Breast epithelium (tissue), 4 donors: Measurements from ENCODE around the gene ZNF132. TPM values are rescaled to one million over a fixed set of nuclear protein-coding genes. Genes with fewer than 3 reads are reported as not detected.

Experiments used
- DNase-seq, 2 donors: peaks; one replicate each; pipeline ENCODE4 v3.0.0-alpha.2; 2019; ENCODE audit warnings: low spot score in 2 of 2
- H3K27ac ChIP-seq, 2 donors: fragments of 200-600 bp; sonication (generic) in 1 of 2; one replicate each; pipeline ENCODE4 v1.5.1; 2016 to 2019; ENCODE audit warnings: mild to moderate bottlenecking in 1 of 2
- H3K27me3 ChIP-seq, 2 donors: fragments of 200-600 bp; sonication (generic) in 1 of 2; one replicate each; pipeline versions ENCODE4 v1.5.1 to v1.6.0; 2017 to 2019; ENCODE audit warnings: control low read depth in 1 of 2, mild to moderate bottlenecking in 1 of 2
- H3K36me3 ChIP-seq: fragments of 200-600 bp; one replicate; pipeline ENCODE4 v1.5.1; 2019
- H3K4me1 ChIP-seq, 2 donors: fragments of 200-600 bp; sonication (generic); one replicate each; pipeline ENCODE4 v1.5.1; 2016 to 2019; ENCODE audit warnings: control low read depth in 1 of 2
- H3K4me3 ChIP-seq, 3 donors: fragments of 200-600 bp; sonication (generic); 1 replicate in 2 of 3; 2 replicates in 1 of 3; pipeline ENCODE4 v1.5.1; 2016 to 2019; ENCODE audit warnings: mild to moderate bottlenecking in 3 of 3, moderate library complexity in 2 of 3
- H3K9me3 ChIP-seq, 2 donors: fragments of 200-600 bp; sonication (generic) in 1 of 2; one replicate each; pipeline ENCODE4 v1.5.1; 2016 to 2019; ENCODE audit warnings: control low read depth in 1 of 2
- POLR2A ChIP-seq: fragments of 450-650 bp; IDR thresholded peaks from one replicate; pipeline ENCODE4 v1.6.1; 2016; ENCODE audit warnings: antibody characterized with exemption, mild to moderate bottlenecking, moderate library complexity
- POLR2AphosphoS5 ChIP-seq, 3 donors: sonication (generic); formaldehyde crosslinking; IDR thresholded peaks; one replicate each; pipeline ENCODE4 v1.6.1; 2017; ENCODE audit warnings: antibody characterized with exemption in 3 of 3
- intact Hi-C: fragments of 100-400 bp; cut with DNase I; formaldehyde crosslinking; loops from one replicate; pipeline ENCODE4 v1.15.1; 2023; ENCODE audit warnings: low total_unique reads
- total RNA-seq, 3 donors: library from RNA; depleted of rRNA; stranded (reverse); fragments of >200 nt; gene quantifications; one replicate each; pipeline ENCODE4 v1.1.0, GENCODE V29; 2016
- TF ChIP-seq, protein P1 (sequence below), 3 donors: fragments of 450-650 bp; IDR thresholded peaks; one replicate each; pipeline ENCODE4 v1.5.1; 2016 to 2017; ENCODE audit warnings: antibody characterized with exemption in 3 of 3, mild to moderate bottlenecking in 3 of 3, moderate library complexity in 3 of 3

The ZNF132 gene
- total RNA-seq, 3 donors from 2014 or later, result 3.5 to 13.3 (median 6.2) TPM

GRCh38 chr19:58393725-58394033, 46.3 kb downstream of the ZNF132 start:
- DNase-seq, result no peak
- TF ChIP-seq POLR2A, result no peak
- TF ChIP-seq POLR2AphosphoS5 (IDR thresholded peaks at IDR 0.05), result no peak
- TF ChIP-seq, protein P1, sequence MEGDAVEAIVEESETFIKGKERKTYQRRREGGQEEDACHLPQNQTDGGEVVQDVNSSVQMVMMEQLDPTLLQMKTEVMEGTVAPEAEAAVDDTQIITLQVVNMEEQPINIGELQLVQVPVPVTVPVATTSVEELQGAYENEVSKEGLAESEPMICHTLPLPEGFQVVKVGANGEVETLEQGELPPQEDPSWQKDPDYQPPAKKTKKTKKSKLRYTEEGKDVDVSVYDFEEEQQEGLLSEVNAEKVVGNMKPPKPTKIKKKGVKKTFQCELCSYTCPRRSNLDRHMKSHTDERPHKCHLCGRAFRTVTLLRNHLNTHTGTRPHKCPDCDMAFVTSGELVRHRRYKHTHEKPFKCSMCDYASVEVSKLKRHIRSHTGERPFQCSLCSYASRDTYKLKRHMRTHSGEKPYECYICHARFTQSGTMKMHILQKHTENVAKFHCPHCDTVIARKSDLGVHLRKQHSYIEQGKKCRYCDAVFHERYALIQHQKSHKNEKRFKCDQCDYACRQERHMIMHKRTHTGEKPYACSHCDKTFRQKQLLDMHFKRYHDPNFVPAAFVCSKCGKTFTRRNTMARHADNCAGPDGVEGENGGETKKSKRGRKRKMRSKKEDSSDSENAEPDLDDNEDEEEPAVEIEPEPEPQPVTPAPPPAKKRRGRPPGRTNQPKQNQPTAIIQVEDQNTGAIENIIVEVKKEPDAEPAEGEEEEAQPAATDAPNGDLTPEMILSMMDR (IDR thresholded peaks at IDR 0.05), result no peak
- no peak overlapping the region for H3K4me3 ChIP-seq
- H3K4me1 ChIP-seq, result peaks cover 0 to 7% of the 10 kb centered on the region in 2 donors
- intact Hi-C loops, result no loop called here
- no peaks in the 10 kb centered on the region for H3K36me3 ChIP-seq
- H3K9me3 ChIP-seq, result no peaks in the 10 kb centered on the region
- H3K27ac ChIP-seq, result no peak overlapping the region
- peaks cover 0 to 14% of the 10 kb centered on the region in 2 donors for H3K27me3 ChIP-seq

- no peak overlapping the region for H3K27ac ChIP-seq
- no peaks in the 10 kb centered on the region for H3K36me3 ChIP-seq
- no peak for DNase-seq
Measured at GRCh38 chr19:58392945-58393724, 46.8 kb downstream of the ZNF132 start.

DNA sequence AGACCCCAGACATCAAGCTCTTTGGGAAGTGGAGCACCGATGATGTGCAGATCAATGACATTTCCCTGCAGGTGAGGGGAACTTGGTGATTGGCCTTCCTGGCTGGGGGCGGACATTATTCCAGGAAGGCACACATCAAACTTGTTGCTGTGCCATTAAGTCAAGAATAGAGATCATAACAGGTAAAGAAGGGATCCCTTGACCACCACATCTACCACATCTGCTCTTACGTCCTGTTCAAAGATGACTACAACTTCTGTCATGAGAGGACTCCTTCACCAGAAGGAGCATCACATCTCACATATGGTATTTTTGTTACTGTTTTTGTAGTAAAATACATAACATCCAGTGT, 51.8 kb downstream of the ZNF132 start:
- Histone ChIP-seq H3K9me3 (no peaks in the 10 kb centered on the region), H3K4me3 (peak overlapping the region; percentile 68 to 87 (median 86)), H3K27ac (no peak overlapping the region), H3K4me1 (peaks cover 12 to 16% of the 10 kb centered on the region in 2 donors), H3K27me3 (no peaks in the 10 kb centered on the region), H3K36me3 (no peaks in the 10 kb centered on the region)
- intact Hi-C loops, result no loop called here
- TF ChIP-seq POLR2A (no peak), POLR2AphosphoS5 (IDR thresholded peaks at IDR 0.05) (no peak)
- TF ChIP-seq, protein P1 (IDR thresholded peaks at IDR 0.05), result no peak
- DNase-seq, result no peak

More at GRCh38 chr19:58392945-58393724, 46.8 kb downstream of the ZNF132 start:
- peaks cover 0 to 14% of the 10 kb centered on the region in 2 donors for H3K27me3 ChIP-seq
- intact Hi-C loops, result no loop called here
- H3K4me3 ChIP-seq, result no peak overlapping the region
- H3K4me1 ChIP-seq, result peaks cover under 1 to 8% of the 10 kb centered on the region in 2 donors
- TF ChIP-seq POLR2AphosphoS5 (IDR thresholded peaks at IDR 0.05) (no peak), POLR2A (no peak)
- TF ChIP-seq, protein P1 (IDR thresholded peaks at IDR 0.05), result no peak
- no peaks in the 10 kb centered on the region for H3K9me3 ChIP-seq

DNA sequence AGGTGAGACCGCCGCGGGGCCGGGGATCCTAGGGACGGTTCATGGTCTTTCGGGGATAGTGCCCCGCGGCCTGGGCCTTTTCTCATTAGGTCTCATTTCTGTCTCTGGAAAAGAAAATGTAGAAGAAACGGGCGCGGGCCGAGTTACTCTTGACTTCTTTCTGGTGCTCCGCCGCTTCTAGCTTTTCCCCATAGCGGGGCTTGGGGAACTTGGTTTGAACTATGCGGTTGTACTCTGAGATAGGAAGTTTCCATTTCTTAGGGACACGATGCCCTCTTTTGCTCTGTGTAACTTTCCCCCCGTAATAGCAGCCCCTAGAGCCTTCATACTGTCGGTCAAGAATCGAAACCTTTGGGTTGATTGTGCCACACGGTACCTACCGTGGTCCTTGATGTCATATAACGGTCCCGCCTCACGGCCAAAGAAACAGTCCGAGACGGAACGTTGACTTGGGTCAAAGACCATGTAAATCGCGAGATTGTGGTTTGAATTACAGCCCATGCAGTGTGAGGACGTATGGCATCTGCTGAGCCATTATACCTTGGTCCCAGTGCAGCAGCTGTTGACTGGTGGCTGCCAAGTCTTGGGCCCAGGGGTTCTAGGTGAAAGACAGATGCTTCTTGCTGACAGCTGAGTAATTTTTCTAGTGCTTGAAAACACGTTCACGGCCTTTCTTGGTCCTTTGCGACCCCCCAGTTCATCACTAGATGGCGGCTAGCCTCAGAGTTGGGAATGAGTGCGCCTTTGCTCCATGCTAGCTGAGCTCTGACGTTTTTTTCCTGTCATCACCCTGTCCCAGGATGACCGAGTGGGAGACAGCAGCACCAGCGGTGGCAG, 52.4 kb downstream of the ZNF132 start:
- peak overlapping the region; percentile 94 to 97 for H3K27ac ChIP-seq
- H3K36me3 ChIP-seq, result no peaks in the 10 kb centered on the region
- DNase-seq, result no peak
- H3K4me3 ChIP-seq, result peak overlapping the region; percentile 68 to 87 (median 86)
- intact Hi-C loops, result no loop called here
- peaks cover 12 to 16% of the 10 kb centered on the region in 2 donors for H3K4me1 ChIP-seq
- H3K27me3 ChIP-seq, result no peaks in the 10 kb centered on the region
- H3K9me3 ChIP-seq, result no peaks in the 10 kb centered on the region
- TF ChIP-seq, protein P1 (IDR thresholded peaks at IDR 0.05), result no peak
- TF ChIP-seq POLR2A (no peak), POLR2AphosphoS5 (IDR thresholded peaks at IDR 0.05) (no peak)
